GM12892 (cell line): ENCODE measurements around the gene CLDN6.

Experiments
- POLR2A ChIP-seq: IDR thresholded peaks from 2 replicates; pipeline ENCODE4 v1.6.1; 2011; ENCODE audit warnings: low read depth, low read length, control low read depth
- POLR2AphosphoS5 ChIP-seq: IDR thresholded peaks from 2 replicates; pipeline ENCODE4 v1.6.1; 2011; ENCODE audit warnings: low read depth, low read length, control low read depth
- TAF1 ChIP-seq: IDR thresholded peaks from 2 replicates; pipeline ENCODE4 v1.6.1; 2011; ENCODE audit warnings: low read depth, mild to moderate bottlenecking, control low read depth, low read length, borderline replicate concordance

GRCh38 chr16:3003582-3004270, 14.3 kb downstream of the CLDN6 start:
- TF ChIP-seq POLR2AphosphoS5 (no peak), TAF1 (no peak), POLR2A (no peak)
